ENCODE data around the gene NPHS1.

DNA sequence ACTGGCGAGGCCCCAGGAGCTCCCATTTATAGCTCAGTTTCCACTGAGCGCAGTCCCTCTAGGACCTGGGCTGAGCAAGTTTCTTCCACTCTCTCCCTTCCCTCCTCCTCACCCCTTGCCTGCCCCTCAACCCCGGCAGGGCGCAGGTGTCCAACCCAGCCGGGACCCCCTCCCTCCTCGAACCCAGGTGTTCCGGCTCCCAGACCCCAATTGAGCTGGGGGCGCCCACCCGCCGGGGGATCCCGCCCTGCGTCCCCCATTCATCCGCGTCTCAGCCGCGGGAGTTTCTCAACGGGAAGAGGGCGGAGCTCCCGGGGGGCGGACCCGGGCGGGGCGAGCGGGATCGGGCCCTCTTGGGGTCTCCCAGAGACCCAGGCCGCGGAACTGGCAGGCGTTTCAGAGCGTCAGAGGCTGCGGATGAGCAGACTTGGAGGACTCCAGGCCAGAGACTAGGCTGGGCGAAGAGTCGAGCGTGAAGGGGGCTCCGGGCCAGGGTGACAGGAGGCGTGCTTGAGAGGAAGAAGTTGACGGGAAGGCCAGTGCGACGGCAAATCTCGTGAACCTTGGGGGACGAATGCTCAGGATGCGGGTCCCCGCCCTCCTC is 4.3 kb upstream of the NPHS1 start, which contains the start of gene KIRREL2:
- TF ChIP-seq POLR2A (IDR thresholded peaks at IDR 0.05) (no peak), CTCF (IDR thresholded peaks at IDR 0.05) (no peak)

Measured in uterus (tissue), 2 donors.